ENCODE results near the gene ANTKMT.

ANTKMT gene

DNA sequence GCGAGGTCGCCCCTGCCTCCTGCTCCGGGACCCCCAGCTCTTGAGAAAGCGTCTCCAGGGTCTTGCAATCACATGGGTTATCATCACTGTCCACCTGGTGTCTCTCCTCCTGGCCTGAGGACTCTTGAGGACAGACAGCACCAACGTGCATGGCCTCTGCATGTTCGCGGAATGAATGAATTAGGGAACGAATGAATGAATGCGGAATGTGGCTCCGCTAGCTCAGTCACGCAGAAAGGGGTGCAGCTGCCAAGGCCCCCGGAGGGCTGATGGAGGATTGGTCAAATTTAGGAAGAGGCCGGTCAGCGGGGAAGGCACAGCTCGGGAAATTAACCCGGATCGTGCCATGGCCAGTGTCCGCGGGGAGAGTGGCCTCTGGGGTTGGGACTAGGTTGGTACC, 18.6 kb upstream of the ANTKMT start:
- H3K9me3 Mint-ChIP-seq: no peaks in the 10 kb centered on the region
- DNase-seq (ENCODE audit: low spot score in 2 of 2) (no peak), ATAC-seq (ENCODE audit: low read depth) (no peak)
- H3K4me1 Mint-ChIP-seq: peaks cover 3% of the 10 kb centered on the region
- H3K27ac Mint-ChIP-seq: no peak overlapping the region
- H3K27me3 Mint-ChIP-seq: peaks cover 16% of the 10 kb centered on the region
- H3K36me3 Mint-ChIP-seq: no peaks in the 10 kb centered on the region
- no peak overlapping the region for H3K4me3 Mint-ChIP-seq

DNA sequence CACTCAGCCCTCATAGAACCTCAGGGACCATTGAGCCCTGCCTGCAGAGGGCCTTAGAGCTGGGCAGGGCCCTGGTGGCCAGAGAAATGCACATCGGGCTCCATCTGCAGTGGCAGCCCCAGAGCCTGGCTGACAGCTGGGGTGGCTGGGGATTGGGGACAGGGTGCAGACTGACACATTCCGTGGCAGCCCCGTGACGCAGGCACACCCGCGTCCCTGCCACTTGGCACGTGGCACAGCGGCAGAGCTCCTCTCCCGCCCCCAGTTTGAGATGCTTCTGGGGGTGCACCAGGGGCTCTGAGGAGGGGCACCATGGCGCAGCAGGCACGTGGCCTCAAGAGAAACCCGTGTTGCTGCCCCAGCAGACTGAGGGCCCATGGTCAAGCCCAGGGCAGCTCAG, 17.5 kb upstream of the ANTKMT start:
- no peak overlapping the region for H3K4me3 Mint-ChIP-seq
- H3K27me3 Mint-ChIP-seq: peaks cover 24% of the 10 kb centered on the region
- H3K9me3 Mint-ChIP-seq: no peaks in the 10 kb centered on the region
- ATAC-seq (ENCODE audit: low read depth): no peak
- no peak for DNase-seq (ENCODE audit: low spot score in 2 of 2)
- H3K36me3 Mint-ChIP-seq: no peaks in the 10 kb centered on the region
- peaks cover 3% of the 10 kb centered on the region for H3K4me1 Mint-ChIP-seq
- no peak overlapping the region for H3K27ac Mint-ChIP-seq

DNA sequence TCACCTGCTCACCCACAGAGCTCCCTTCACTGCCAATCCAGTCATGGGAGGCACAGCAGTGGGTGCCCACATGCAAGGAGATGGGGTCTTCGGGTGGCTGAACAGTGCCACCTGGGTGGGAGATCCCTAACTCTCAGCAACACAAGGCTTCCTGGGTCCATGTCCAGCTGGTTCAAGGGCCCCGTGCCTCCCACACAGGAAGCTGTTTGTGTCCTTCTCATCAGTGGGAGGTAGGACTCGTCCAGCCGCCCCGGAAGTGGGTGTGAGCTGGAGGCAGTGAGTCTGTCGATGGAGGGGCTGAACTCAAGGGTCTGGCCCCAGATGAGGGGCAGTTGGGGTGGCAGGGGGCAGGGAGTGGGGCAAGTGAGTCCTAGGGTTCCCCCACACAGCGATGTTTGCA, 16.9 kb upstream of the ANTKMT start:
- Mint-ChIP-seq H3K27me3 (peaks cover 25% of the 10 kb centered on the region), H3K27ac (no peak overlapping the region), H3K36me3 (no peaks in the 10 kb centered on the region), H3K4me1 (peaks cover 3% of the 10 kb centered on the region), H3K4me3 (no peak overlapping the region), H3K9me3 (no peaks in the 10 kb centered on the region)
- no peak for DNase-seq (ENCODE audit: low spot score in 2 of 2)
- no peak for ATAC-seq (ENCODE audit: low read depth)

DNA sequence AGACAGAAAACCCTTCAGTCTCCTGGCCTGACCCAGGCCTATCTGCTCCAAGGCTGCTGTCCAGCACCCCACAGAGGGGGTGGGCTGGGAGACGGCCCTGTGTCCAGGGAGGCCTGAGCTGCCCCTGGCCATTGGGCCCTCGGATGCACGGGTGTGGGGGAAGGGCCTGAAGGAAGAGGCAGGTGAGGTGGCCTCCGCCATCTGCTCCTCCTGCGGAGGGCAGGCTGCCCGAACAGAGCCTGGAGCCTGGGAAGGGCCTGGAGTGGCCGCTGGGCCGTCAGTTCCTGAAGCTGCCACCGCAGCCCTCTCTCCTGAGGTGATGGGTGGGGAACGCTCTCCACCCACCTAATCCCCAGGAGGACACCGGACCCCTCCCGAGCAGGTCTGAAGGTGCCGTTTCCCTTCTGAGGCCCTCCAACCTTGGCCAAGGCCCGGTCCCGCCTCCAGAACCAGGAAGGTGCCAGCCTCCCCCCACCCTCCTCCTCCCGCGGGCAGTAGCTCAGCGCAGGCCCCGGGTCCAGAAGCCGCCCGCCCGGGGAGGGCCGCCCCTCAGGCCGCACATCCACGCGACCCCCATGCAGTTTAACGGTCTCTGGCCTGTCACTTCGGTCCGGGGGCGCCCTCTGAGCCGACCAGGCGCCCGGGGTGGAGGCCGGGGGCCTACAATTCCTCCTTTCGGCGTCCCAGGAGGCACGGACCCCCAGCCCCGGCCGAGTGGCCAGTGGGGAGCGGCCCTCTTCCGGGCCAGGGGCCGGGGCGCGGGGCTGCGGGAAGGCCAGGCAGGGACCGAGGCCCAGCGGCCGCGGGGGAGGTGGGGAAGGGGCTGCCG, 16.2 kb upstream of the ANTKMT start:
- H3K36me3 Mint-ChIP-seq: no peaks in the 10 kb centered on the region
- DNase-seq (ENCODE audit: low spot score in 2 of 2) (no peak), ATAC-seq (ENCODE audit: low read depth) (no peak)
- no peak overlapping the region for H3K27ac Mint-ChIP-seq
- no peak overlapping the region for H3K4me3 Mint-ChIP-seq
- no peaks in the 10 kb centered on the region for H3K9me3 Mint-ChIP-seq
- H3K27me3 Mint-ChIP-seq: peaks cover 30% of the 10 kb centered on the region
- H3K4me1 Mint-ChIP-seq: peaks cover 3% of the 10 kb centered on the region

DNA sequence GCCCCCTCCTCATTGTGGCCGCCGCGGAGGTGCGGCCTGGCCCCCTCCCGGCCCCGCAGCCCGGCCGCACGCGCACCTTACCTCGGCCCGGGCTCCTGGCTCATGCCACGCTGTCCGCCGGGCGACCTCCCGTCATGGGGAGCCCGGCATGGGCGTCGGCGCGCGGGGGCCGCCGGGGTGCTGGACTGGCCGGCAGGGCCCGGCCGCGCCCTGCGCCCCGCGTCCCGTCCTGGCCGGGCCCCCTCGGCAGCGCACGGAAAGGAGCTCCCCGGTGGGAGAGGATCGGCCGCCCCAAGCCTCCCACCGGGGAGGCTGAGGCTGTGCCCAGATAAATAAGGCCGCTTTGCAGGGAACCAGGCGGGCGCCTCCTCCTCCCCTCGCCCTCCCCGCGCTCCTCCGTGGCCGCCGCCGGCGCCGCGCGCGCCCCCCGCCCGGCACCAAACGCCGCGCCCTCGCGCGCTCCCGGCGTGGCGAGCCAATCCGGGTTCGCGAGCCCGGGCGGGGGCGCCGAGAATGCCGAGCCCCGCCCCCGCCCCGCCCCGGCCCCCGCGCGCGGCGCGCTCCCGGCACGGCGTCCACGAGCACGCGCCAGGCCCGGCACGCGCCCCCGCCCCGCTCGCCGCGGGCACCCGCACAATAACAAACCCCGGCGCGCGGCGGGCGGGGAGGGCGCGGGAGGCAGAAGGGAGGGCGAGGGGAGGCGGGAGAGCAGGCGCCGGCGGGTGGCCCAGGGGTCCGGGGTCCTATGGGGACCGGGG, 15.3 kb upstream of the ANTKMT start, which contains the start of gene FBXL16:
Gene FBXL16, minus strand, starts transcription at position 371 of the 758 bp plus-strand sequence. CDS start 8,396 bp downstream, outside the sequence.
- ATAC-seq (ENCODE audit: low read depth) (peak; percentile 15), DNase-seq (ENCODE audit: low spot score in 2 of 2) (no peak)
- Mint-ChIP-seq H3K9me3 (no peaks in the 10 kb centered on the region), H3K4me3 (no peak within 1 kb of the TSS), H3K36me3 (no peaks in the 10 kb centered on the region), H3K27ac (no peak within 1 kb of the TSS), H3K27me3 (peaks cover 32% of the 10 kb centered on the region), H3K4me1 (peaks cover 3% of the 10 kb centered on the region)

DNA sequence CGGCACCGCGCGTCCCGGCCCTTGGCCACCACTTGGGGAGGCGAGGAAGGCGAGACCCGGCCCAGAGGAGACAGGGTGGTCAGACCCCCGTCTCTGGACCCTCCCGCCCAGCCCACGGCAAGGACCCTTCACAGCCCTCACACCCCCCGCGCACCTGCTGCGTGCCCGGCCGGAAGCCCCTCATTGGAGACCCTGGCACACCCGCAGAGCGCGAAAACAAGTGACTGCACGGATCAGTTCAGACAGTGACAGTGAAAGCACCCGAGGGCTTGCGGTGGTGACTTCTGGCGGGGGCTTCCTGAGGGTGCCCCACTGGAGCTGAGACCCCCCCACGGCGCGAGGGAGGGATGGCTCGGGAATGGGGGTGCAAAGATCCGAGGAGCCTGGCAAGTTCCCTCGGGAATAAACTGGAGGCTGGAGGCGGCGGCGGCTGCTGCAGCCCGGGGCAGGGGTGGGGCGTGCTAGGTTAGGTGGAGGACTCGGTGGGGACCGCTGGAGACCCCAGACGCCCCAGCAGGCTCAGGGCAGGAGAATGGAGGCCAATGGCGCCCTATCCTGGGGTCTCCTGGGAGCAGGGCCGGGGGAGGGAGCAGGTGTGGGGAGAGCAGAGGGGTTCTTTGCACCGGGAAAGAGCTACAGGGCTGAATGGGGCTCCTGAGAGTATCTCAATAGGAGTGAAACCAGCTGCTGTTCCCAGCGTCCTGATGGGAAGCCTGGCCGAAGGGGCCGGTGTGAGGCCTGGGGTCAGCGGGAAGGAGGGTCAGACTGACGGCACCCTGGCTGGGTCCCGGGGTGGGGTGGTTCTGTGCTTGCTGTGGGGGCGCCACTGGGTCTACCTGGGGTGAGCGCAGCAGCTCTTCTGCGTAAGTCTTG, 14.5 kb upstream of the ANTKMT start:
- no peaks in the 10 kb centered on the region for H3K36me3 Mint-ChIP-seq
- H3K27ac Mint-ChIP-seq: no peak overlapping the region
- H3K9me3 Mint-ChIP-seq: no peaks in the 10 kb centered on the region
- peaks cover 3% of the 10 kb centered on the region for H3K4me1 Mint-ChIP-seq
- H3K27me3 Mint-ChIP-seq: peaks cover 32% of the 10 kb centered on the region
- ATAC-seq (ENCODE audit: low read depth): no peak
- no peak for DNase-seq (ENCODE audit: low spot score in 2 of 2)
- no peak overlapping the region for H3K4me3 Mint-ChIP-seq

DNA sequence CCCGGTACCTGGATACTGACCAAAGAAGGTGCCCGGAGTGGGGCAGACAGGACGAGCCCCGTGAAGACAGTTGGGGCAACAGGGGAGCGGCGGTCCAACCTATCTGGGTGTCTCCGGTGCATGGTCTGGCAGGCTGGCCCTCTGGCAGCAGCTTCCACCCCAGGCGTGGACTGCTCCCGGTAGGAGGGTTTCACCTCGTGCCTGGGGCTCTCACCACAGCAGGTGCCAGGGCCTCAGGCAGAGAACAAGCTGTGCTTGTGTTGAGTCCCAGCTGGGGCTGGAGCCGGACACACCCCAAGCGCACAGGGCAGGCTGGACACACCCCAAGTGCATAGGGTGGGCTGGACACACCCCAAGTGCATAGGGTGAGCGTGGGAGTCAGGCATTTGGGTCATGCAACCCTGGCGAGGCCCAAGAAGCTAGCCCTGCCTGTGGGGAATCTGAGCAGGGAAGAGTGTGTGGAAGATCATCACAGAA, 13.8 kb upstream of the ANTKMT start:
- no peaks in the 10 kb centered on the region for H3K36me3 Mint-ChIP-seq
- H3K4me1 Mint-ChIP-seq: peaks cover 3% of the 10 kb centered on the region
- no peak overlapping the region for H3K27ac Mint-ChIP-seq
- ATAC-seq (ENCODE audit: low read depth) (no peak), DNase-seq (ENCODE audit: low spot score in 2 of 2) (no peak)
- H3K9me3 Mint-ChIP-seq: no peaks in the 10 kb centered on the region
- no peak overlapping the region for H3K4me3 Mint-ChIP-seq
- H3K27me3 Mint-ChIP-seq: peaks cover 28% of the 10 kb centered on the region

DNA sequence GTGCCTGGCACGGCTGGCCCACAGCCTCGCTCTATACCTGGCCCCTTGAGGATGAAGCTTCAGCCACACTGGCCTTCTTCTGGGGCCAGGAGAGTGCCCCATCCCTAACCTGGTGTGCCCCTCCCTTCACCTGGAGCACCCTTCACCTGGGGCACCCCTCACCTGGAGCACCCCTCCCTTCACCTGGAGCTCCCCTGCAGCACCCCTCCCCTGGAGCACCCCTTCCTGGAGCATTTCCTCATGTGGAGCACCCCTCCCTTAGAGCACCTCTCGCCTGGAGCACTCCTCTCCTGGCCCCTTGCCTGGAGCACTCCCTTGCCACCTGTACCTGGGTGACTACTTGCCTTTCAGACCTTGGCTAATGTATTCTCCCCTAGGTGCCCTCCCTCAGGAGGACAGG, 12.9 kb upstream of the ANTKMT start:
- DNase-seq (ENCODE audit: low spot score in 2 of 2) (no peak), ATAC-seq (ENCODE audit: low read depth) (no peak)
- Mint-ChIP-seq H3K27me3 (peaks cover 22% of the 10 kb centered on the region), H3K4me1 (peaks cover 3% of the 10 kb centered on the region), H3K4me3 (no peak overlapping the region), H3K27ac (no peak overlapping the region), H3K36me3 (no peaks in the 10 kb centered on the region), H3K9me3 (no peaks in the 10 kb centered on the region)

DNA sequence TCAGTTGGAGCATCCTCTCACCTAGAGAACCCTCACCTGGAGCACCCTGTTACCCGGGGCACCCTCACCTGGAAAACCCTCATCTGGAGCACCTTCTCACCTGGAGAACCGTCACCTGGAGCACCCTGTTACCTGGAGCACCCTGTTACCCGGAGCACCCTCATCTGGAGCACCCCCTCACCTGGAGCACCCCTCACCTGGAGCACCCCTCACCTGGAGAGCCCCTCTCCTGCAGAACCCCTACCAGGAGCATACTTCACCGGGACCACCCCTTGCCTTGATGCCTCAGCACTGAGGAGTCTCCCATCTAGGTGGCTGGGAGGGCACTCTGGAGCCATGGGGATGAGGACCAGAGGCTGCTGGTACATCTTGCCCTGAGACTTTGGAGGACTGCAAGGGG, 12.0 kb upstream of the ANTKMT start:
- Mint-ChIP-seq H3K27me3 (peaks cover 19% of the 10 kb centered on the region), H3K9me3 (no peaks in the 10 kb centered on the region), H3K4me3 (no peak overlapping the region), H3K4me1 (peaks cover 3% of the 10 kb centered on the region), H3K36me3 (no peaks in the 10 kb centered on the region), H3K27ac (no peak overlapping the region)
- ATAC-seq (ENCODE audit: low read depth) (no peak), DNase-seq (ENCODE audit: low spot score in 2 of 2) (no peak)

DNA sequence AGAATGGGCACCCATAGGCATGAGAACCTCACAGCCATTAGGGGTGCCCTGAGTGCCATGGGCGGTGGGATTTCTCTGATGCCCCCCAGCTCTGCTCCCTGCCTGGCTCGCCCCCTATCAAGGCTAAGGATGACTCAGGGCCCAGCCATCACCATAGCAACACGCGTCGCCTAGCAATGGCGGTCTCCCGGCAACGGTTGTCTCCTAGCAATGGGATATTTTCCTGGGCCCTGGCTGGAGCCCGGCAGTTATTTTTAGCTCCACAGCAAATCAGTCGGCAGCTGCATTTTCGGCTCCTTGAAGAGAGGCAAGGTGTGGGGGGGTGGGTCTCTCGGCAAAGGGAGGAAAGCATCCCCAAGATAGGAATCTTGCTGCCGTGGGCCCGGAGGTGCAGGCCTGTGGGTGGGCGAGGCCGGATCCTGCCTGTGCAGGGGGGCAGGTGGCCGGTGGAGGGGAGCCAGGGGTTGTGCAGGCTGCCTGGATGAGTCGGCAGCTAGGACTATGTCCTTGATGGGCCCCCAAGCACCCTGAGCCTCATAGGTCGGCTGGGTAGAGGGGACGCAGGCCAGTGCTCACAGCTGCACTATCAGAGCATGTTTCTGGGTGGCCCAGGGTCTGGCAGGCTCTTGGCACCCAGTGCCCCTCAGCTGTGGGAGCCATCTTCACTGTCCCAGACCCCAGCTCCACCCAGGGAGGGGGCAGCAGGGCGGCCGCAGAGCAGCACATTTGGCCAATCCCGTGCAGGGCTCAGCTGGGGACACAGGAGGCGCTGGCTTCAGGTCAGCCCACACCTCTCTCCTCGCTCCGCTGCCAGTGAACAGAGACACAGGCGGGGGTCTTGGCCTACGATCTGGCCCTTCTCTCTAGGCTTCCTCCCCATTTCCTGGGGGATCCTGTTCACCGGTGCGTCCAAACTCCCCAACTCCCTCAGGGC, 11.1 kb upstream of the ANTKMT start:
- DNase-seq (ENCODE audit: low spot score in 2 of 2) (no peak), ATAC-seq (ENCODE audit: low read depth) (no peak)
- no peak overlapping the region for H3K4me3 Mint-ChIP-seq
- no peak overlapping the region for H3K27ac Mint-ChIP-seq
- H3K9me3 Mint-ChIP-seq: no peaks in the 10 kb centered on the region
- peaks cover 5% of the 10 kb centered on the region for H3K4me1 Mint-ChIP-seq
- no peaks in the 10 kb centered on the region for H3K36me3 Mint-ChIP-seq
- peaks cover 19% of the 10 kb centered on the region for H3K27me3 Mint-ChIP-seq

DNA sequence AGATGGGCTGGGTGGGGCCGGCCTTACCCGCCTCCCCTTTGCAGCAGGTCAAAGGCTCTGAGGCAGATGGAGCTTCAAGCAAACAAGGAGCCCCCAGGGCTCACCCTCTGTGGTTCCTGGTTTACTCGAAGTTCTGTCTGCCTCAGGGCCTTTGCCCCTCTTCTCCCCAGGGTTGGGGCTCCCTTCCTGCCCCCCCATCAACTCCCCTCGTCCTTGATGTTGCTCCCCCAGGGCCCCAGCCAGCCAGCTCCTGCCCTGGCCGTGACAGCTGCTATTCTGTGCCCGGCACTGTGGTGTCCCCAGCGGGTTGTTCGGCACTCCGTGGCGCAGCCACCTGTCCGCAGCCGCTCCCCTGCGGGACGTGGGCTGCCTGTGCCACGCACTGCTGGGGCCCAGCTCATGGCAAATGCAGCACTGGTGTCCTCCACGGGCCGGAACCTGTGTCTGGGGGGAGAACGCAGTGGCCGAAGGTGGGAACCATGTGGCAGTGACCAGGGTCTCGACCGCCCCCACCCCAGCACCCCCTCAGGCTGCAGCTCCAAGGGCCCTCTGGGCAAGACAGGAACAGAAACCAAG, 10.4 kb upstream of the ANTKMT start:
- DNase-seq (ENCODE audit: low spot score in 2 of 2): no peak
- H3K4me3 Mint-ChIP-seq: no peak overlapping the region
- no peak overlapping the region for H3K27ac Mint-ChIP-seq
- H3K36me3 Mint-ChIP-seq: no peaks in the 10 kb centered on the region
- no peaks in the 10 kb centered on the region for H3K9me3 Mint-ChIP-seq
- no peak for ATAC-seq (ENCODE audit: low read depth)
- peaks cover 5% of the 10 kb centered on the region for H3K4me1 Mint-ChIP-seq
- H3K27me3 Mint-ChIP-seq: peaks cover 19% of the 10 kb centered on the region

DNA sequence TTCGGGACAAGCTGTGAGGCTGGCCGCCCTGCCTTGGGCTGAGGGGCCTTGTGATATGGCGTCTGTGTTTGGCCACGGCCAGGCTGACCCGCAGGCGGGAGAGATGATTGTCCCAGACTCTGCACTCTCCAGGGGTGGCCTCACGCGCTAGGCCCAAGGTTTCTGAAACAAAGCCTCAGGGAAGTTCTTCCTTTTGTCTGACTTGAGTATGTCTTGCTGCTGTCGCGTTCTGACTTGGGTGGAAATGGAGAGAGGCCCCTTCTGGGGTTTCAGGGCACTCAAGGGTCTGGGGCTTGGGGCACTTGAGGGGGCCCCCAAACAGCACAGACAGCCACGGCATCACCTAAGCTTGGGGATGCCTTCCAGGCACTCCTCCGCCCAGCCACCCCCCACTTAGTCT, 9.9 kb upstream of the ANTKMT start:
- Mint-ChIP-seq H3K4me3 (no peak overlapping the region), H3K36me3 (no peaks in the 10 kb centered on the region), H3K4me1 (peaks cover 5% of the 10 kb centered on the region), H3K27ac (no peak overlapping the region), H3K9me3 (no peaks in the 10 kb centered on the region), H3K27me3 (peaks cover 19% of the 10 kb centered on the region)
- DNase-seq (ENCODE audit: low spot score in 2 of 2) (no peak), ATAC-seq (ENCODE audit: low read depth) (no peak)

Measured in memory B cell (primary cell).